Measurements from ENCODE around the gene GMEB2.
A peak's percentile ranks its signal among the peaks of the same experiment; 100 is the strongest.
"Not testable (repeated sequence)": the region's sequence is repeated elsewhere in the genome, so short reads cannot be mapped to it uniquely, and the experiment has no call there.

The GMEB2 gene

GRCh38 chr20:63656451-63656850, 29.6 kb upstream of the GMEB2 start:
- DNase-seq, result no peak

- no peak for DNase-seq
Observed at GRCh38 chr20:63655249-63655648, 28.3 kb upstream of the GMEB2 start.

- DNase-seq, result no peak
Observed at GRCh38 chr20:63653974-63654668, 27.2 kb upstream of the GMEB2 start.

- peak; percentile 62 for DNase-seq
Observed at GRCh38 chr20:63653041-63653973, 26.4 kb upstream of the GMEB2 start, which contains the start of gene STMN3. Gene STMN3 (minus strand): TSS chr20:63653424. CDS start chr20:63653345, 79 bp downstream.

- DNase-seq, result peak; percentile 35
Observed at GRCh38 chr20:63652192-63652980, 25.5 kb upstream of the GMEB2 start.

- no peak for DNase-seq
Observed at GRCh38 chr20:63651942-63652191, 25.0 kb upstream of the GMEB2 start.

- DNase-seq, result not testable (repeated sequence)
Observed at GRCh38 chr20:63650486-63650885, 23.6 kb upstream of the GMEB2 start.

GRCh38 chr20:63648895-63649589, 22.1 kb upstream of the GMEB2 start:
- no peak for DNase-seq

- DNase-seq, result no peak
Observed at GRCh38 chr20:63648190-63648589, 21.3 kb upstream of the GMEB2 start.

- no peak for DNase-seq
Observed at GRCh38 chr20:63645218-63645617, 18.3 kb upstream of the GMEB2 start.

- no peak for DNase-seq
Observed at GRCh38 chr20:63643946-63644345, 17.0 kb upstream of the GMEB2 start.

GRCh38 chr20:63643499-63643898, 16.6 kb upstream of the GMEB2 start:
- no peak for DNase-seq

- no peak for DNase-seq
Observed at GRCh38 chr20:63642527-63643247, 15.8 kb upstream of the GMEB2 start.

GRCh38 chr20:63641792-63642523, 15.1 kb upstream of the GMEB2 start:
- DNase-seq, result peak; percentile 96

- peak; percentile 62 for DNase-seq
Observed at GRCh38 chr20:63641146-63641791, 14.4 kb upstream of the GMEB2 start.

- DNase-seq, result not testable (repeated sequence)
Observed at GRCh38 chr20:63640686-63641085, 13.8 kb upstream of the GMEB2 start.

GRCh38 chr20:63640086-63640485, 13.2 kb upstream of the GMEB2 start:
- DNase-seq, result no peak

GRCh38 chr20:63639093-63639975, 12.4 kb upstream of the GMEB2 start:
- DNase-seq, result peak; percentile 80

GRCh38 chr20:63636752-63637628, 10.1 kb upstream of the GMEB2 start:
- DNase-seq, result no peak
